Measurements from ENCODE around the gene MSX1. TPM values are rescaled to one million over a fixed set of nuclear protein-coding genes. Genes with fewer than 3 reads are reported as not detected.

Gene MSX1
- total RNA-seq, 1 donor from 2014 or later = 2.2 TPM

DNA sequence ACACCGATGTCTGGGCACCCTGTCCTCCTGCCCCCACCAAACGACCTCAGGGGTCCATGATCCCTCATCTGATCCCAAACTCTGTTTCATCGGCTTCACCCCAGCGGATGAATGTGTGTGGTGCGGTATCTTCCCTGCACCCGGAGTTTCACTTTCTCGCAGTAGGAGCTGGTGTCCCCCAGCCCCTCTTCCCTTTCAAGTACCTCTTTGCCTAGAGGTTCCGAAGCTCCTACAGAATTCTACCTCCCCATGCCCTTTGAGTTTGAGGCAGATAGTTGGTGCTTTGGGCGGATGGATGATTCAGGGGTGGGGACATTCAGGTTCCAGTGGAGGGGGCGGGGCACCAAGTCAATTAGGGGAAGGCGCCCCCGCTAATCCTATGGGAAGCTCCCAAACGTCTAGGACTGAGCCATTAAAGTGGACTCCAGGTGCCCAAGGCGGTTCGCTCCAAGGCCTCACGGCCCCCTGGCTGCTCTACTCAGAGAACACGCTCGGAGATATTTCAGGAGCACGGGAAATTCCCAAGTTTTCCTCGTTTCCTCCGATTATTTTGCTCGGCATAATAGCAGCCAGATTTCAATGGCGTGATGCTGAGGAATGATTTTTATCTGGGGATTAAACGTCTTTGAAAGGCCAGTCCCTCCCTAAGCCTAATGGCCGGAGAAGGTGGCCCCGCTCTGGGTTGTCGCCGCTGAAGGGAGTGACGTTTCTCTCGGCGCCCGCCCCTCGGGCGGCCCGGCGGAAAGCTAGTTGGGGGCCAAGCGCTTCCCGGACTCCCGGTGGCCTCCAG lies 1.3 kb downstream of the MSX1 start:
- Mint-ChIP-seq H3K36me3 (ENCODE audit: low read depth) (peaks cover 2% of the 10 kb centered on the region), H3K27ac (ENCODE audit: unreplicated experiment) (no peak overlapping the region), H3K4me3 (peak overlapping the region; percentile 90), H3K9me3 (no peaks in the 10 kb centered on the region), H3K27me3 (ENCODE audit: low read depth) (peaks cover 91% of the 10 kb centered on the region), H3K4me1 (peaks cover 49% of the 10 kb centered on the region)
- DNase-seq (ENCODE audit: low read depth, low spot score) = no peak
- TF ChIP-seq, protein P1, sequence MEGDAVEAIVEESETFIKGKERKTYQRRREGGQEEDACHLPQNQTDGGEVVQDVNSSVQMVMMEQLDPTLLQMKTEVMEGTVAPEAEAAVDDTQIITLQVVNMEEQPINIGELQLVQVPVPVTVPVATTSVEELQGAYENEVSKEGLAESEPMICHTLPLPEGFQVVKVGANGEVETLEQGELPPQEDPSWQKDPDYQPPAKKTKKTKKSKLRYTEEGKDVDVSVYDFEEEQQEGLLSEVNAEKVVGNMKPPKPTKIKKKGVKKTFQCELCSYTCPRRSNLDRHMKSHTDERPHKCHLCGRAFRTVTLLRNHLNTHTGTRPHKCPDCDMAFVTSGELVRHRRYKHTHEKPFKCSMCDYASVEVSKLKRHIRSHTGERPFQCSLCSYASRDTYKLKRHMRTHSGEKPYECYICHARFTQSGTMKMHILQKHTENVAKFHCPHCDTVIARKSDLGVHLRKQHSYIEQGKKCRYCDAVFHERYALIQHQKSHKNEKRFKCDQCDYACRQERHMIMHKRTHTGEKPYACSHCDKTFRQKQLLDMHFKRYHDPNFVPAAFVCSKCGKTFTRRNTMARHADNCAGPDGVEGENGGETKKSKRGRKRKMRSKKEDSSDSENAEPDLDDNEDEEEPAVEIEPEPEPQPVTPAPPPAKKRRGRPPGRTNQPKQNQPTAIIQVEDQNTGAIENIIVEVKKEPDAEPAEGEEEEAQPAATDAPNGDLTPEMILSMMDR (conservative IDR thresholded peaks at IDR 0.05) = no peak

DNA sequence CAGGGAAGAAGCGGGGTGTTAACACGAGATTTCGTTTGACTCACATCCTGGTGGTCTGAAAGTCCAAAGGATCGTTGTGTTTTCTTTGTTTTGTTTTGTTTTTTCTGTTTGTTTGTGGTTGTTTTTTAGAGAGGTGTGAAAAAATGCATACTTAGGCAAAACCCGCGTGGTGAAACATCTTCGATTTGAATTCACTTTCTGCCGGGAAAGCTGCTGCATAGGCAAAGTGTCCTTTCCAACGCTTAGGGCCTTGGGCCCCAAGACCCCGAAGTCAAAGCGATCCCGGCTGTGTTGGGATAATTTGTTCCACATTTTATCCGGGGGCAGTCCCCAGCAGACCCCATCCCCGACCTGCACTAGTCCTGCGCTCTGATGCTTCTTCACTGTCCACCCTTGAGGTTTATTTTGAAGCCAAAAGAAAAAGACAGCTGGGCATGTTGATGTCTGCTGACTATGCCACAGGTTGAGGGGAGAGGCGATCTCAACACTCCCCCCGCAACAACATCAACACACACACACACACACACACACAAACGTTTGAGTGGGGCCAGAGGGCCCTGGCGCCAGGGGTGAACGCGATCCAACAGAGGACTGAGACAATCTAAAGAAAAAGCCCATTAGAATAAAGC lies 2.0 kb downstream of the MSX1 start:
- H3K4me1 Mint-ChIP-seq = peaks cover 49% of the 10 kb centered on the region
- H3K36me3 Mint-ChIP-seq (ENCODE audit: low read depth) = peaks cover 2% of the 10 kb centered on the region

DNA sequence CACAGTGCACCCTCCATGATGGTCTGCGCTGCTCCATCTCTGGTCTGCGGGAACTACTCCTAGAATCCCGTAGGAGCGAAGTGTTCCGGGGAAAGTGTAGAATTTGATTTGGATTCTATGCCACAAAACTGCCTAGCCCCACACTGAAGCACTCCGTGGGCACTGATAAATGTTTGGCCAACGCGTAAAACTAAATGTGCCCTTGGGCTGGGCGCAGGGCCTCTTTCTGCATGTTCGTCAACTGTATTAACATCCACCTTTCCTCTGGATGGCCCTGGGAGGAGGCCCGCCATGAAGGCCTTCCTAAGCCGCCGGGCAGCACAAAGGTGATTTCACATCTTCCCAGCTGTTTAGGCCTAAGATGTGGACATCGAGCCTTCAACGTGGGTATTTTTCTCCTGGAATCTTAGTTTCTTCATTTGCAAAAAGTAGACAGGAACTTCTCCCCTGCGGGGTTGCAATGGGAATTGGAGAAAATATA lies 2.6 kb downstream of the MSX1 start:
- TF ChIP-seq, protein P1 (conservative IDR thresholded peaks at IDR 0.05) = no peak
- peaks cover 2% of the 10 kb centered on the region for H3K36me3 Mint-ChIP-seq (ENCODE audit: low read depth)
- H3K9me3 Mint-ChIP-seq = no peaks in the 10 kb centered on the region
- peaks cover 48% of the 10 kb centered on the region for H3K4me1 Mint-ChIP-seq
- H3K27me3 Mint-ChIP-seq (ENCODE audit: low read depth) = peaks cover 90% of the 10 kb centered on the region
- no peak for DNase-seq (ENCODE audit: low read depth, low spot score)
- peak overlapping the region; percentile 90 for H3K4me3 Mint-ChIP-seq
- no peak overlapping the region for H3K27ac Mint-ChIP-seq (ENCODE audit: unreplicated experiment)

More for the DNA sequence above, 2.0 kb downstream of the MSX1 start:
- H3K27ac Mint-ChIP-seq (ENCODE audit: unreplicated experiment) = no peak overlapping the region
- H3K4me3 Mint-ChIP-seq = peak overlapping the region; percentile 90
- no peak for DNase-seq (ENCODE audit: low read depth, low spot score)
- H3K27me3 Mint-ChIP-seq (ENCODE audit: low read depth) = peaks cover 91% of the 10 kb centered on the region
- no peaks in the 10 kb centered on the region for H3K9me3 Mint-ChIP-seq
- TF ChIP-seq, protein P1 (conservative IDR thresholded peaks at IDR 0.05) = no peak

DNA sequence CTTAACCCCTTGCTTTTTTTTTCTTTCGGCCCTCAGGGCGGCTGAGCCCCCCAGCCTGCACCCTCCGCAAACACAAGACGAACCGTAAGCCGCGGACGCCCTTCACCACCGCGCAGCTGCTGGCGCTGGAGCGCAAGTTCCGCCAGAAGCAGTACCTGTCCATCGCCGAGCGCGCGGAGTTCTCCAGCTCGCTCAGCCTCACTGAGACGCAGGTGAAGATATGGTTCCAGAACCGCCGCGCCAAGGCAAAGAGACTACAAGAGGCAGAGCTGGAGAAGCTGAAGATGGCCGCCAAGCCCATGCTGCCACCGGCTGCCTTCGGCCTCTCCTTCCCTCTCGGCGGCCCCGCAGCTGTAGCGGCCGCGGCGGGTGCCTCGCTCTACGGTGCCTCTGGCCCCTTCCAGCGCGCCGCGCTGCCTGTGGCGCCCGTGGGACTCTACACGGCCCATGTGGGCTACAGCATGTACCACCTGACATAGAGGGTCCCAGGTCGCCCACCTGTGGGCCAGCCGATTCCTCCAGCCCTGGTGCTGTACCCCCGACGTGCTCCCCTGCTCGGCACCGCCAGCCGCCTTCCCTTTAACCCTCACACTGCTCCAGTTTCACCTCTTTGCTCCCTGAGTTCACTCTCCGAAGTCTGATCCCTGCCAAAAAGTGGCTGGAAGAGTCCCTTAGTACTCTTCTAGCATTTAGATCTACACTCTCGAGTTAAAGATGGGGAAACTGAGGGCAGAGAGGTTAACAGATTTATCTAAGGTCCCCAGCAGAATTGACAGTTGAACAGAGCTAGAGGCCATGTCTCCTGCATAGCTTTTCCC lies 3.4 kb downstream of the MSX1 start:
- peaks cover 2% of the 10 kb centered on the region for H3K36me3 Mint-ChIP-seq (ENCODE audit: low read depth)
- peaks cover 83% of the 10 kb centered on the region for H3K27me3 Mint-ChIP-seq (ENCODE audit: low read depth)
- peak overlapping the region; percentile 90 for H3K4me3 Mint-ChIP-seq
- no peaks in the 10 kb centered on the region for H3K9me3 Mint-ChIP-seq
- TF ChIP-seq, protein P1 (conservative IDR thresholded peaks at IDR 0.05) = no peak
- peaks cover 42% of the 10 kb centered on the region for H3K4me1 Mint-ChIP-seq
- peak overlapping the region; percentile 84 for H3K27ac Mint-ChIP-seq (ENCODE audit: unreplicated experiment)
- DNase-seq (ENCODE audit: low read depth, low spot score) = no peak

DNA sequence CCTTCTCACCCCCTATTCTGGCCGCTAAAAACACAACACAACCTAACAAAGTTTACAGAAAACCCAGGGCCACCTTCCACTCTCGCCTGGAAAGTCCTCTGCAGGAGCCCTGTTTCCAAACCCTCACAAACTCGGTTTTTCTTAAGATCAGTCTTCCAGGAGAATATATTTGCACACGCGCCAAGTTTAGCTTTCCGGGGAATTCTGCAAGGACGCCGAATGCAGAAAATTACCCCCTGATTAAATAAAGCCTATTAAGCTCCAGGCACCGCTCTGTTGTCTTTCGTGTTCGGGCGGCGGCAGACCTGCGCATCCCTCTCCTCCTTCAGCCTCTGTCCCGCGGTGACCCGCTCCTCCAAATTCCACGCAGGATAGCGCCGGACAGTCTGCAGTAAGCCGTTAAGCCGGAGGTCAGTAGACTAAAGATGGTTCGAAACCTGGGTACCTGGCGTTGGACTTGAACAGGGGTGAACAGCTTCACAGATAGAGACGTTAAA lies 5.0 kb downstream of the MSX1 start:
- Mint-ChIP-seq H3K27ac (ENCODE audit: unreplicated experiment) (no peak overlapping the region), H3K27me3 (ENCODE audit: low read depth) (peaks cover 68% of the 10 kb centered on the region), H3K9me3 (no peaks in the 10 kb centered on the region), H3K4me1 (peaks cover 36% of the 10 kb centered on the region), H3K36me3 (ENCODE audit: low read depth) (peaks cover 2% of the 10 kb centered on the region), H3K4me3 (peak overlapping the region; percentile 39)
- no peak for DNase-seq (ENCODE audit: low read depth, low spot score)
- TF ChIP-seq, protein P1 (conservative IDR thresholded peaks at IDR 0.05) = no peak
